Measurements from ENCODE around the gene CACNA1C. TPM values are rescaled to one million over a fixed set of nuclear protein-coding genes. Genes with fewer than 3 reads are reported as not detected.

Gene CACNA1C
- total RNA-seq, 1 donor from 2014 or later: 1.6 TPM

DNA sequence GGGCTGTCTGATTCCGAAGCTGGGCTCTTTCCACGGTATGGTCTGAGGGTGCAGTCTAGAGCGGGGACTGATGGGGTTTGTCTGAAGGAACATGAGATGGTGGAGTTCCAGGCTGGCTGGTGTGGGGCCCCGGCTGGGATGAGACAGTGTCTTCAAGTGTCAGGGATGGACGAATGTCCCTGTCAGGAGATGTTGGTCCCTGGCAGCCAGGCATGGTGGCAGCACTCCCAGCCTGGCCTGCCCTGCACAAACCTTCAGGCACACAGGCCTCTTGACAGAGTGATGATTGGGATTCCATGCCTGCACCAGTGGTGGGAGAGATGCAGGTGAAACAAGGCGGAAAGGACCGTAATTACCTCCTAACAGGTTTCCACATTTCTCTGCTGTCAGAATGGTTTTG lies 221.9 kb downstream of the CACNA1C start:
- no peaks in the 10 kb centered on the region for H3K27me3 Mint-ChIP-seq (ENCODE audit: low read depth)
- no peak for DNase-seq (ENCODE audit: low read depth, low spot score)
- no peaks in the 10 kb centered on the region for H3K36me3 Mint-ChIP-seq (ENCODE audit: low read depth)
- H3K4me1 Mint-ChIP-seq: no peaks in the 10 kb centered on the region
- no peaks in the 10 kb centered on the region for H3K9me3 Mint-ChIP-seq
- no peak overlapping the region for H3K27ac Mint-ChIP-seq (ENCODE audit: unreplicated experiment)
- TF ChIP-seq, protein P1, sequence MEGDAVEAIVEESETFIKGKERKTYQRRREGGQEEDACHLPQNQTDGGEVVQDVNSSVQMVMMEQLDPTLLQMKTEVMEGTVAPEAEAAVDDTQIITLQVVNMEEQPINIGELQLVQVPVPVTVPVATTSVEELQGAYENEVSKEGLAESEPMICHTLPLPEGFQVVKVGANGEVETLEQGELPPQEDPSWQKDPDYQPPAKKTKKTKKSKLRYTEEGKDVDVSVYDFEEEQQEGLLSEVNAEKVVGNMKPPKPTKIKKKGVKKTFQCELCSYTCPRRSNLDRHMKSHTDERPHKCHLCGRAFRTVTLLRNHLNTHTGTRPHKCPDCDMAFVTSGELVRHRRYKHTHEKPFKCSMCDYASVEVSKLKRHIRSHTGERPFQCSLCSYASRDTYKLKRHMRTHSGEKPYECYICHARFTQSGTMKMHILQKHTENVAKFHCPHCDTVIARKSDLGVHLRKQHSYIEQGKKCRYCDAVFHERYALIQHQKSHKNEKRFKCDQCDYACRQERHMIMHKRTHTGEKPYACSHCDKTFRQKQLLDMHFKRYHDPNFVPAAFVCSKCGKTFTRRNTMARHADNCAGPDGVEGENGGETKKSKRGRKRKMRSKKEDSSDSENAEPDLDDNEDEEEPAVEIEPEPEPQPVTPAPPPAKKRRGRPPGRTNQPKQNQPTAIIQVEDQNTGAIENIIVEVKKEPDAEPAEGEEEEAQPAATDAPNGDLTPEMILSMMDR (conservative IDR thresholded peaks at IDR 0.05): no peak
- no peak overlapping the region for H3K4me3 Mint-ChIP-seq

DNA sequence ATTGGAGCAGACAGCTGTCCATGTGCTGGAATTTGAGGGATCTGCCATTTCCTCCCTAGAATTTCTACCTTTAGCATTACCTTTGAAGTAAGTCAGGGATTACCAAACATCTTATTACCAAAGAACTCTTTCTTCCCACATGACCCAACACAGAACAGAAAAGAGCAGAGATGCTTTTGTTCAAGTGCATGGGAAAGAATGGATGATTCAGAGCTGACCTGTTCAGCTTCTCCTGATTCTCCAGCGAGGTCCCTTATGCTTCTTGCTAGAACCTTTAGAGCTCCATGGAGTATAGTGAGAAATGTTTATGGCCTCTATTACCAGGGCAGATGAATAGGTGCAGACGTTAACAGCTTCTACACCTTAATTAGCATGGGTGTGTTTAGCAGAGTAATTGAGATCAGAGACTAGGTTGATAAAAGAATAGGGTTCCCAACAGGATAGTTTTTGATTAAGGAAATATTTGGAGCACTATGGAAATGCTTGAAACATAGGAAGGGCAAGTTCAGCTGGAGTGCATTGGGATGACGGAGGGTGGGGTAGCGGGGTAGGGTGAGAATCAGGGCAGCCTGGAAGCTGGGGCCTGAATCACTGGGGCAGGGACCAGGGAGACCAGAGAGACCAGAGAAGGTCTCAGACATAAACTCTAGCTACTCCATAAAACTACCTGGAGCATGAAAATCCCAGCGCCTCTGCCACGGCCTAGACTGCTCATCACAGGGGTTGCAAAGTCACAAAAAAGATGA lies 223.7 kb downstream of the CACNA1C start:
- Mint-ChIP-seq H3K27me3 (ENCODE audit: low read depth) (no peaks in the 10 kb centered on the region), H3K36me3 (ENCODE audit: low read depth) (no peaks in the 10 kb centered on the region), H3K4me1 (no peaks in the 10 kb centered on the region), H3K27ac (ENCODE audit: unreplicated experiment) (no peak overlapping the region), H3K9me3 (no peaks in the 10 kb centered on the region), H3K4me3 (no peak overlapping the region)
- TF ChIP-seq, protein P1 (conservative IDR thresholded peaks at IDR 0.05): no peak
- DNase-seq (ENCODE audit: low read depth, low spot score): no peak

DNA sequence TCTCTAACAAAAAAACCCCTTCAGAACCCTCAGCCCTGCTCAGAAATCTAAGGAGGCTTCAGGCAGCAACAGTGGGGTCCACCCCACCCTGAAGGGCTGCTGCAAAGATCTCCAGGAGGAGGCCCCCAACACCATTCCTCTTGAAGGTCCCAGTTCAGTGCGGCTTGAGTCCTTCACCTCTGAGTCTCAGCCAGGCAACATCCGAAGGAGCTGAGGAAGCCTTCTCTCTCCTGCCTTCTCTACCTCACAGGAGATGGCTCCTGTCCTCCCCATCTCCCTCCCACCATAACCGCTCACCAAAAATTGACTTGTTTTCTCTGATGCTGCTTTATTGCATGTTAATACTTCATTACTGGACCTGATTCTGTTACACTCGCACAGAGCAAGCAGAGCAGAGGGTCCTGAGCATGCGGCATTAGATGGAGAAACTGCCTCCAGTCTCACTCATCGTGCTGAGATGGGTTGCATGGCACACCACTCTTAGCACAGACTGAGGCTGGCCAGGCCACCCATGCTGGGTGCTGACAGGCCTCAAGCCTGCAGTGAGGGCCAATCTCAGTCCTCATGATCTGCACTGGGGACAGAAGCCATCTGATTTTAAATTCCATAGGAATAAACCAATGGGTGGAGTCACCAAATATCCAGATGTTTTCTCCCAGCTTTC lies 224.8 kb downstream of the CACNA1C start:
- no peaks in the 10 kb centered on the region for H3K27me3 Mint-ChIP-seq (ENCODE audit: low read depth)
- H3K4me3 Mint-ChIP-seq: no peak overlapping the region
- no peak overlapping the region for H3K27ac Mint-ChIP-seq (ENCODE audit: unreplicated experiment)
- no peaks in the 10 kb centered on the region for H3K36me3 Mint-ChIP-seq (ENCODE audit: low read depth)
- no peaks in the 10 kb centered on the region for H3K4me1 Mint-ChIP-seq
- TF ChIP-seq, protein P1 (conservative IDR thresholded peaks at IDR 0.05): no peak
- no peak for DNase-seq (ENCODE audit: low read depth, low spot score)
- no peaks in the 10 kb centered on the region for H3K9me3 Mint-ChIP-seq

DNA sequence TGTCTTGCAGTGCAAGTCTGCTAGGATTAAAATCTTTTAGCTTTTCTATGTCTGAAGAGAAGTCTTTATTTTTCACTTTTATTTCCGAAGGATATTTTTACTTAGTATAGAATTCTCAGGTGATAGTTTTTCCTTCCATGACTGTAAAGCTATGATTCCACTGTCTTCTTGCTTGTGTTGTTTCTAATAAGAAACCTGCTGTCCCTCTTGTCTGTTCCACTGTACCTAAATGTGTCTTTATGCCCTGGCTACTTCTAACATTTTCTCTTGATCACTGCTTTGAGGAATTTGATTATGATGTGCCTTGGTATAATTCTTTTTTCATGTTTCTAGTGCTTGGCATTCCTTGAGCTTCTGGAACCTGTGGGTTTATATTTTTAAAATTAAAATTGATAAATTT lies 228.7 kb downstream of the CACNA1C start:
- H3K4me1 Mint-ChIP-seq: peaks cover 20% of the 10 kb centered on the region
- no peak overlapping the region for H3K4me3 Mint-ChIP-seq
- H3K36me3 Mint-ChIP-seq (ENCODE audit: low read depth): no peaks in the 10 kb centered on the region
- no peak for DNase-seq (ENCODE audit: low read depth, low spot score)
- H3K27me3 Mint-ChIP-seq (ENCODE audit: low read depth): no peaks in the 10 kb centered on the region
- H3K9me3 Mint-ChIP-seq: no peaks in the 10 kb centered on the region
- TF ChIP-seq, protein P1 (conservative IDR thresholded peaks at IDR 0.05): no peak
- no peak overlapping the region for H3K27ac Mint-ChIP-seq (ENCODE audit: unreplicated experiment)

DNA sequence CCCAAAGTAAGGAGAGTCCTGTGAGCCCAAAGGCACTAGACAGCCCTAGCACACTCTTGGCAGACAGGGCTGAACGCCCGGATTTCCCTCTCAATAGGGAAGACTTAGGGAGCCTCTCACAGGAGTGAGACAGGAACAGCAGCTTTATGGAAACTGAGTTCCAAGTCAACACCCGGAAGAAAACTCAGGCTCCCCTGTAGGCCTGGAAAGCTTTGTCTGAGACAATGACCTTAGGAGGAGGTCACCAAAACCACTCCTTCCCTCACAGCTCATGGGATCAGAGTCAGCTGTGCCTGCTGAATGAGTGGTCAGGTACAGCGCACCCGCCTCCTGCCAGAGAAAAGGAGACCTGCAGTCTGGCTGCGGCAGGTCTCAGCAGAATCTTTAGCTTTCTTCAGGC lies 229.5 kb downstream of the CACNA1C start:
- no peaks in the 10 kb centered on the region for H3K9me3 Mint-ChIP-seq
- DNase-seq (ENCODE audit: low read depth, low spot score): no peak

More for the DNA sequence above, 229.5 kb downstream of the CACNA1C start:
- Mint-ChIP-seq H3K4me3 (no peak overlapping the region), H3K4me1 (peaks cover 26% of the 10 kb centered on the region), H3K27ac (ENCODE audit: unreplicated experiment) (no peak overlapping the region), H3K36me3 (ENCODE audit: low read depth) (no peaks in the 10 kb centered on the region), H3K27me3 (ENCODE audit: low read depth) (no peaks in the 10 kb centered on the region)
- TF ChIP-seq, protein P1 (conservative IDR thresholded peaks at IDR 0.05): no peak
